ENCODE measurements around the gene SSC5D. TPM values are rescaled to one million over a fixed set of nuclear protein-coding genes. Genes with fewer than 3 reads are reported as not detected.

The SSC5D gene
- total and polyA plus RNA-seq, 2 experiments from 2014 or later = 0.23 to 0.69 TPM

DNA sequence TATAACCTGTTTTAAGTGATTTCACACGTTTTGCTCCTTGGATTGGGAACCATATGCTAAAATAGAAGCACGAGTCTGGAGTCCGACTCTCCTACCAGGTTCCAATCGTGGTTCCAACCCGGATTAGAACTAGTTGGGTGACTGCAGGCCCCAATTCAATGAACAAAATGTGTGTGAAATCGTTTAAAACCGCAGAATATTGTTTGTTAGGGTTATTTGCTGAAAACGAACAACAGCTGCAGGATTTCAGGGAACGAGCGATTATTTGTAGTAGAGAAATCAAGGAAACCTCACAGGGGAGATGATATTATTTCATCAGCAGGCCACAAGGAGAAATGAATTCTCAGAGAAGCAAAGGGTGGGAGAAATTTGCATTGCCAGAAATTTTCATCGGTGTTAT is 16.7 kb downstream of the SSC5D start (continued):
- TF ChIP-seq, protein P1, sequence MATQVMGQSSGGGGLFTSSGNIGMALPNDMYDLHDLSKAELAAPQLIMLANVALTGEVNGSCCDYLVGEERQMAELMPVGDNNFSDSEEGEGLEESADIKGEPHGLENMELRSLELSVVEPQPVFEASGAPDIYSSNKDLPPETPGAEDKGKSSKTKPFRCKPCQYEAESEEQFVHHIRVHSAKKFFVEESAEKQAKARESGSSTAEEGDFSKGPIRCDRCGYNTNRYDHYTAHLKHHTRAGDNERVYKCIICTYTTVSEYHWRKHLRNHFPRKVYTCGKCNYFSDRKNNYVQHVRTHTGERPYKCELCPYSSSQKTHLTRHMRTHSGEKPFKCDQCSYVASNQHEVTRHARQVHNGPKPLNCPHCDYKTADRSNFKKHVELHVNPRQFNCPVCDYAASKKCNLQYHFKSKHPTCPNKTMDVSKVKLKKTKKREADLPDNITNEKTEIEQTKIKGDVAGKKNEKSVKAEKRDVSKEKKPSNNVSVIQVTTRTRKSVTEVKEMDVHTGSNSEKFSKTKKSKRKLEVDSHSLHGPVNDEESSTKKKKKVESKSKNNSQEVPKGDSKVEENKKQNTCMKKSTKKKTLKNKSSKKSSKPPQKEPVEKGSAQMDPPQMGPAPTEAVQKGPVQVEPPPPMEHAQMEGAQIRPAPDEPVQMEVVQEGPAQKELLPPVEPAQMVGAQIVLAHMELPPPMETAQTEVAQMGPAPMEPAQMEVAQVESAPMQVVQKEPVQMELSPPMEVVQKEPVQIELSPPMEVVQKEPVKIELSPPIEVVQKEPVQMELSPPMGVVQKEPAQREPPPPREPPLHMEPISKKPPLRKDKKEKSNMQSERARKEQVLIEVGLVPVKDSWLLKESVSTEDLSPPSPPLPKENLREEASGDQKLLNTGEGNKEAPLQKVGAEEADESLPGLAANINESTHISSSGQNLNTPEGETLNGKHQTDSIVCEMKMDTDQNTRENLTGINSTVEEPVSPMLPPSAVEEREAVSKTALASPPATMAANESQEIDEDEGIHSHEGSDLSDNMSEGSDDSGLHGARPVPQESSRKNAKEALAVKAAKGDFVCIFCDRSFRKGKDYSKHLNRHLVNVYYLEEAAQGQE (IDR thresholded peaks at IDR 0.05; ENCODE audit: unreplicated experiment) = no peak

- no peaks in the 10 kb centered on the region for H3K36me3 ChIP-seq (ENCODE audit: insufficient read depth)
- H4K20me1 ChIP-seq (replicated peaks; ENCODE audit: insufficient read depth) = no peaks in the 10 kb centered on the region
- no peaks in the 10 kb centered on the region for H3K4me1 ChIP-seq (ENCODE audit: insufficient read depth)
- H3K4me1 Mint-ChIP-seq = no peaks in the 10 kb centered on the region
- TF ChIP-seq POLR2AphosphoS5 (IDR thresholded peaks at IDR 0.05; ENCODE audit: low read depth) (no peak), EZH2phosphoT487 (IDR thresholded peaks at IDR 0.05; ENCODE audit: unreplicated experiment) (no peak), ZNF114 (CRISPR knock-in tag; IDR thresholded peaks at IDR 0.05) (no peak), ZNF331 (CRISPR knock-in tag; IDR thresholded peaks at IDR 0.05; ENCODE audit: low read depth) (no peak)
- peaks cover 8% of the 10 kb centered on the region for H3K9me3 Mint-ChIP-seq
- DNase-seq (ENCODE audit: low spot score) (no peak), ATAC-seq (no peak)
- no peak overlapping the region for H3K4me2 ChIP-seq
- no peak overlapping the region for H2AFZ ChIP-seq
- no peak overlapping the region for H3K27ac Mint-ChIP-seq
- no peak overlapping the region for H3K4me3 Mint-ChIP-seq
- no peaks in the 10 kb centered on the region for H3K79me2 ChIP-seq (replicated peaks; ENCODE audit: insufficient read depth)
- no peak overlapping the region for H3K27ac ChIP-seq (ENCODE audit: low read depth)
- no peaks in the 10 kb centered on the region for H3F3A ChIP-seq (replicated peaks; ENCODE audit: low read depth)
- peaks cover 17% of the 10 kb centered on the region for H3K27me3 ChIP-seq (ENCODE audit: insufficient read depth)
- H3K9me2 ChIP-seq (ENCODE audit: insufficient read depth) = no peaks in the 10 kb centered on the region
- H3K27me3 Mint-ChIP-seq (ENCODE audit: insufficient read depth, low read depth, poor library complexity) = peaks cover 25% of the 10 kb centered on the region
- peaks cover 6% of the 10 kb centered on the region for H3K36me3 Mint-ChIP-seq (ENCODE audit: low read depth)
- H3K4me3 ChIP-seq = no peak overlapping the region
Observed at GRCh38 chr19:55508120-55508519, 19.9 kb downstream of the SSC5D start.

DNA sequence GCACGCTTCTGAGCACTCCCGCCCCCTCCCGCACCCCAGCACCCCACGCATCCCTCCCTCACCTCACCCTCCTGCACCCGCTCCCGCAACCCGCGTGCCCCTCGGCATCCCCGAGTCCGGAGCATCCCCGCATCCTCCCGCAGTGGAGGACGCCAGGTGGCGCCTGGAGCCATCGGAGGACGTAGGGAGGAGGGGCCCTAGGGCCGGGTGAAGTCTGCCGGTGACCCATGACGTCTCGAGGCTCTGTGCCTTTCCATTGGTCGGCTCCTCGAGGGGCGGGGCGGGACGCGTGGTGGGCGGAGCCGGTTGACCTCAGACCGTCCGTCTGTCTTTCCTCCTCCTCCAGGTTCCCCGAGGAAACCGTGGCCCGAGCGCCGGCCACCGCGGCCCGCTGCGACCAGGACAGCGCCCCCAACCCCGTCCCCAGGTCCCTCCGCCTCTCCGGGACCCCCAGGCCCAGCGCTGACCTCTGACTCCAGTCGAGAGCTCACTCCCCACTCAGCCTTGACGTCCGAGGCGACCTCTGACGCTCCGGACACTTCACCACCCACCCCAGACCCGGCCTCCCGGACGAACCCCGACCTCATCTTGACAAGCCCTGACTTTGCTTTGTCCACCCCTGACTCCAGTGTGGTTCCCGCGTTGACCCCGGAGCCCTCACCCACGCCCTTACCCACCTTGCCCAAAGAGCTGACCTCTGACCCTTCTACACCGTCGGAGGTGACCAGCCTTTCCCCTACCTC is 28.8 kb downstream of the SSC5D start:
- H3K79me2 ChIP-seq (replicated peaks; ENCODE audit: insufficient read depth) = no peaks in the 10 kb centered on the region
- no peaks in the 10 kb centered on the region for H3K36me3 Mint-ChIP-seq (ENCODE audit: low read depth)
- H3K9me2 ChIP-seq (ENCODE audit: insufficient read depth) = 0 out of 2 replicates have a peak, but pooled peaks cover 5% of the 10 kb centered on the region
- no peaks in the 10 kb centered on the region for H3K4me1 ChIP-seq (ENCODE audit: insufficient read depth)
- H3K4me3 Mint-ChIP-seq = peak overlapping the region; percentile 50; the same call in 2 of the 3 replicates
- DNase-seq (ENCODE audit: low spot score) = peak; percentile 95
- peak overlapping the region; percentile 75 for H3K4me2 ChIP-seq
- peak; percentile 99 for ATAC-seq
- H2AFZ ChIP-seq = peak overlapping the region; percentile 85; the same call in 1 of the 2 replicates
- H4K20me1 ChIP-seq (replicated peaks; ENCODE audit: insufficient read depth) = no peaks in the 10 kb centered on the region
- H3K4me3 ChIP-seq = peak overlapping the region; percentile 51
- no peak overlapping the region for H3K27ac Mint-ChIP-seq
- no peaks in the 10 kb centered on the region for H3K9me3 Mint-ChIP-seq
- no peaks in the 10 kb centered on the region for H3F3A ChIP-seq (replicated peaks; ENCODE audit: low read depth)
- H3K27me3 Mint-ChIP-seq (ENCODE audit: insufficient read depth, low read depth, poor library complexity) = peaks cover 9% of the 10 kb centered on the region
- no peaks in the 10 kb centered on the region for H3K36me3 ChIP-seq (ENCODE audit: insufficient read depth)
- no peak overlapping the region for H3K27ac ChIP-seq (ENCODE audit: low read depth)
- H3K4me1 Mint-ChIP-seq = no peaks in the 10 kb centered on the region
- H3K27me3 ChIP-seq (ENCODE audit: insufficient read depth) = 0 out of 2 replicates have a peak, but pooled peaks cover 2% of the 10 kb centered on the region
- TF ChIP-seq, protein P1 (IDR thresholded peaks at IDR 0.05; ENCODE audit: unreplicated experiment) = no peak
- TF ChIP-seq EZH2phosphoT487 (IDR thresholded peaks at IDR 0.05; ENCODE audit: unreplicated experiment) (no peak), JUNB (IDR thresholded peaks at IDR 0.05; ENCODE audit: unreplicated experiment) (no peak), ETS1 (IDR thresholded peaks at IDR 0.05) (no peak), NANOG (IDR thresholded peaks at IDR 0.05; ENCODE audit: borderline replicate concordance) (no peak), STAT1 (IDR thresholded peaks at IDR 0.05; ENCODE audit: unreplicated experiment) (no peak), POLR2AphosphoS5 (IDR thresholded peaks at IDR 0.05; ENCODE audit: low read depth) (no peak), ZNF331 (CRISPR knock-in tag; IDR thresholded peaks at IDR 0.05; ENCODE audit: low read depth) (no peak), ZNF114 (CRISPR knock-in tag; IDR thresholded peaks at IDR 0.05) (no peak), CREB1 (CRISPR knock-in tag; IDR thresholded peaks at IDR 0.05; ENCODE audit: low read depth) (peak; percentile 96)
- TF ChIP-seq, protein P2, sequence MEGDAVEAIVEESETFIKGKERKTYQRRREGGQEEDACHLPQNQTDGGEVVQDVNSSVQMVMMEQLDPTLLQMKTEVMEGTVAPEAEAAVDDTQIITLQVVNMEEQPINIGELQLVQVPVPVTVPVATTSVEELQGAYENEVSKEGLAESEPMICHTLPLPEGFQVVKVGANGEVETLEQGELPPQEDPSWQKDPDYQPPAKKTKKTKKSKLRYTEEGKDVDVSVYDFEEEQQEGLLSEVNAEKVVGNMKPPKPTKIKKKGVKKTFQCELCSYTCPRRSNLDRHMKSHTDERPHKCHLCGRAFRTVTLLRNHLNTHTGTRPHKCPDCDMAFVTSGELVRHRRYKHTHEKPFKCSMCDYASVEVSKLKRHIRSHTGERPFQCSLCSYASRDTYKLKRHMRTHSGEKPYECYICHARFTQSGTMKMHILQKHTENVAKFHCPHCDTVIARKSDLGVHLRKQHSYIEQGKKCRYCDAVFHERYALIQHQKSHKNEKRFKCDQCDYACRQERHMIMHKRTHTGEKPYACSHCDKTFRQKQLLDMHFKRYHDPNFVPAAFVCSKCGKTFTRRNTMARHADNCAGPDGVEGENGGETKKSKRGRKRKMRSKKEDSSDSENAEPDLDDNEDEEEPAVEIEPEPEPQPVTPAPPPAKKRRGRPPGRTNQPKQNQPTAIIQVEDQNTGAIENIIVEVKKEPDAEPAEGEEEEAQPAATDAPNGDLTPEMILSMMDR (conservative IDR thresholded peaks at IDR 0.05; ENCODE audit: low read depth in 2 of 2) = peak; percentile 71 to 99
